HG02588 (cell line): Measurements from ENCODE around the gene EPN2.

Experiments
- ATAC-seq: cut with Tn5 transposase; IDR thresholded peaks from one replicate; pipeline ENCODE4 v1.9.1; 2021; ENCODE audit warnings: mild to moderate bottlenecking, moderate library complexity; ENCODE audit not compliant: unreplicated experiment

The EPN2 gene

DNA sequence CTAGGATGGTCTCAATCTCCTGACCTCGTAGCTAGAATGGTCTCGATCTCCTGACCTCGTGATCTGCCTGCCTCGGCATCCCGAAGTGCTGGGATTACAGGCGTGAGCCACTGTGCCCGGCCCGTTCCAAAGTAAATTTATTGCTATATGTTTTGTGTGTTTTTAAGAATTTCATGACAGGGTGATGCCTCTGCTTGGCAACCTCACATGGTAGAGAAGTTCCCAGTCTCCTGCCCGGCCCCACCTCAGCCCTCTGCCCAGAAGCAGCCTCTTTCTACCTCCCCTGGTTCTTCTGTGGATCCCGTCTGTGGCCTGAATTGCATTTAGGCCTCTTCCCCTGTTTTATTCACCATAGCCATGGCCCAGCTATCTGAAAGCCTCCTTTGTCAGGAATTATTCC, 70.4 kb downstream of the EPN2 start:
- no peak for ATAC-seq

DNA sequence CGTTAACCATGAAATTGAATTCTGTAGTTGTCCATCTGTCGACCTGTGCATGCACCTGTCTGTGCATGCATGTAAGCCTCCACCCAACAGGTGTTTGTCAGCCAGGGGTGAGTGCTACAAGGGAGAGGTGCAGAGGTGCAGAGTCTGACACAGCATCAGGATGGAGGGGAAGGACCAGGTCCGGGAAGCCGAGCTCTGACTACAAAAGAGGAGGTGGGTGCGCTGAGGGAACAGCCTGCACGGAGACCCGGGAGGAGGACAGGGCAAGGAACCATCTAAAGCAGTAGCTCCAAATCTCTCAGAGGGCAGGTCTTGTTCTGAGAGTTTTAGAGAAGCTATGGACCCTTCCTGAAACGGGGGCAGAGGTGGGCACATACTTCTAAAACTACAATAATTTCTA, 71.2 kb downstream of the EPN2 start:
- ATAC-seq = no peak

- no peak for ATAC-seq
Observed at GRCh38 chr17:19309701-19310100, 72.5 kb downstream of the EPN2 start.

GRCh38 chr17:19310151-19310550, 73.0 kb downstream of the EPN2 start:
- ATAC-seq = no peak

DNA sequence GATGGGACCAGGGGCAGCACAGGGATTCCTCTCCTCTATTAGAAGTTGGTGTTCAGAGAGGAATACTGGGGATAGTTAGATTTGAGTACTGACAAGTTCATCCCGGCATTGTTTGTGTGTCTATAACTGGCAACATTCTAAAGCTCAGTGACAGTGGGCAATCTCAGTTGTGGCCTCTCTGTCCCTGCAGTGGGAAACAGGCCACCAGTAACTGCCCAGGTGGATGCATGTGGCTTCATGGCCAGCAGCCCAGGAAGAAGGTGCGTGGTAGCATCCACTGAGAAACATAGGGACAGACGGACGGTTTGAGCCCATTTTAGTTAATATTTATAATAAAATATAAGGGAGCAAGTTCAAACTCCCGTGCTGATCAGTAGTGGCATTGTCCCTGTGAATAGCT, 73.8 kb downstream of the EPN2 start:
- ATAC-seq = no peak

- no peak for ATAC-seq
Observed at GRCh38 chr17:19311421-19312215, 74.5 kb downstream of the EPN2 start.

- ATAC-seq = no peak
Observed at GRCh38 chr17:19312406-19312805, 75.2 kb downstream of the EPN2 start.

GRCh38 chr17:19313066-19313745, 76.0 kb downstream of the EPN2 start:
- ATAC-seq = no peak

GRCh38 chr17:19313746-19314651, 76.8 kb downstream of the EPN2 start:
- ATAC-seq = no peak

- ATAC-seq = no peak
Observed at GRCh38 chr17:19315104-19315503, 77.9 kb downstream of the EPN2 start.

GRCh38 chr17:19316761-19317358, 79.7 kb downstream of the EPN2 start:
- no peak for ATAC-seq

DNA sequence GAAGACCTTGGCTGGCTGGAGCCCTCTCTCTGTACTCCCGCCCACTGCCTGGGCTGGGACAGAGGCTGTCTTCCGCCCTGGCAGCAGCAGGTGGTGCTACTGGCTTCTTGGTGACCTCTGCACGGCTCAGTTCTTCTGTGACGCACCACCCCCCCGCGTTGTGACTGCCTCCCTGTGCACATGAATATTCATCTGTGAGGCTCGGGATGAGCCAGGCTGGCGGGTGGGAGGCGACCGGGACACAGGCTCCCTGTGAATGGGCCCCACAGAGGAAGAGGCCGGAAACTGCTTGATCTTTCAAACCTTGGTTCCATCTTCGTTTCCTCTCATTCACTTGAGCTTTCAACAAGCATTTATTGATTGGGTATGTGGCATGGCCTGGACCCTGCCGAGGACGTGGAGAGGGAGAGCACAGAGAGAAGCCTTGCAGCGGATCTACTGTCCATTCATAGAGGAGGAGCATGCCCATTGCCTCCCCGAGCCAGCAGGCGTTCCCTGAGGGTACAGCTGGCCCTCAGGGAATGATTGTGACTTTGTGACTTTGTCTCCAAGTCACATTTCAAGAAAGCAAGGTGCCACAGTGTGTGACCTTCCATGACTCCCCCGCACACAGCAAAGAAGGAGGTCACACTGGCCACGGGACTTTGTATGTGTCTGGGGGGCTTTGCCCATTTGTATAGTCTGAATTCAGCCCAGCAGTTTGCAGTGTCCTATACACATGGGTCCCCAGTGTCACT, 80.4 kb downstream of the EPN2 start:
- ATAC-seq = no peak

DNA sequence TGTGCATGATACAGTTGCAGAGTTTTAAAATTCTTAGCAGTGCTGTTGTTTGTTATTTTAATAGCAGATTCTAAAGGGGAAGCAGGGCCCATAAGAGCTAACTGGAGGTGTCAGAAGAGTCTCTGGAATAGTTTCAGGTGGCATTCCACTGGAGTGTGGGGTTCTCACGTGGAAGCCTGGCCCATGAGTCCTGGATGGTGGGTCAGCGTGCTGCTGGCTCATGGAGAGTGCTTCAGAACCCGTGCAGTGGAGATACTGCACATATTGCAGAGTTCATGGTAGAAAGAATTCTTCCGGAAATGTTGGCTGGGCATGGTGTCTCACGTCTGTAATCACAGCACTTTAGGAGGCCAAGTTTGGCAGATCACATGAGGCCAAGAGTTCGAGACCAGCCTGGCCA, 81.4 kb downstream of the EPN2 start:
- ATAC-seq = no peak

GRCh38 chr17:19319771-19320505, 82.8 kb downstream of the EPN2 start:
- no peak for ATAC-seq

- ATAC-seq = no peak
Observed at GRCh38 chr17:19320876-19321275, 83.7 kb downstream of the EPN2 start.

GRCh38 chr17:19321481-19322128, 84.4 kb downstream of the EPN2 start:
- ATAC-seq = no peak

- ATAC-seq = no peak
Observed at GRCh38 chr17:19322129-19322505, 85.0 kb downstream of the EPN2 start.

DNA sequence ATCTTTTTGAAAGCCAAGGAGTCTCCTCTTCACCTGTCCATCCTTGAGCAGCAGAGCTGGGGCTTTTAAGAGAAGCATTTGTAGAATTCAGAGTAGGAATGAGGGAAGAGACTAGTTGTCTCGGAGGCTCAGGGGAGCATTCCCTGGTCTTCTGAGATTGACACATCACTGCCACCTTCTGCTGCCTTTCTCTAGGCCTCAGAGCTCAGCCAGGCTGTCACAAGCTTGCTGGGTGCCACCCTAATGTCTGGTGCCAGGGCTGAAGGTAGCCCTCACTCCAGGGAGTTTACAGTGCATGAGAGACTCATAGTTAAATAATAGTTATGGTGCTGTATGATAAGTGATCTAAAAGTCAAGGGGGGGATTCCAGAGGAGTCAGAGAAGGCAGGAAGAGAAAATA, 85.7 kb downstream of the EPN2 start:
- no peak for ATAC-seq

DNA sequence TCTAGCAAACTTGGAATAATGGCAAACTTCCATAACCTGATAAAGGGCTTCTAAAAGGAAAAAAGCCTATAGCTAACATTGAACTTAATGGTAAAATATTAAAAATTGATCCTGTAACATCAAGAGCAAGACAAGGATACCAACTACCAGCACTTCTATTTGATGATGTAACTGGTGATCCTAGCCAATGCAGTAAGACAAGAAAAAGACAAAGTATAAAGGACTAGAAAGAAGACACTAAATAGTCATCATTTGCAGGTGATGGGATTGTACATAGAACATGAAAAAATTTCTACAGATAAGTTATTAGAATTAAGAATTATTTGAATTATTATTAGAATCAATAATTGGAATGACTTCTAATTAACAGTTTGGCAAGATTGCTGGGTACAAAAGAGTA, 88.4 kb downstream of the EPN2 start:
- ATAC-seq = no peak
